ENCODE measurements around the gene HRK.

Gene HRK

DNA sequence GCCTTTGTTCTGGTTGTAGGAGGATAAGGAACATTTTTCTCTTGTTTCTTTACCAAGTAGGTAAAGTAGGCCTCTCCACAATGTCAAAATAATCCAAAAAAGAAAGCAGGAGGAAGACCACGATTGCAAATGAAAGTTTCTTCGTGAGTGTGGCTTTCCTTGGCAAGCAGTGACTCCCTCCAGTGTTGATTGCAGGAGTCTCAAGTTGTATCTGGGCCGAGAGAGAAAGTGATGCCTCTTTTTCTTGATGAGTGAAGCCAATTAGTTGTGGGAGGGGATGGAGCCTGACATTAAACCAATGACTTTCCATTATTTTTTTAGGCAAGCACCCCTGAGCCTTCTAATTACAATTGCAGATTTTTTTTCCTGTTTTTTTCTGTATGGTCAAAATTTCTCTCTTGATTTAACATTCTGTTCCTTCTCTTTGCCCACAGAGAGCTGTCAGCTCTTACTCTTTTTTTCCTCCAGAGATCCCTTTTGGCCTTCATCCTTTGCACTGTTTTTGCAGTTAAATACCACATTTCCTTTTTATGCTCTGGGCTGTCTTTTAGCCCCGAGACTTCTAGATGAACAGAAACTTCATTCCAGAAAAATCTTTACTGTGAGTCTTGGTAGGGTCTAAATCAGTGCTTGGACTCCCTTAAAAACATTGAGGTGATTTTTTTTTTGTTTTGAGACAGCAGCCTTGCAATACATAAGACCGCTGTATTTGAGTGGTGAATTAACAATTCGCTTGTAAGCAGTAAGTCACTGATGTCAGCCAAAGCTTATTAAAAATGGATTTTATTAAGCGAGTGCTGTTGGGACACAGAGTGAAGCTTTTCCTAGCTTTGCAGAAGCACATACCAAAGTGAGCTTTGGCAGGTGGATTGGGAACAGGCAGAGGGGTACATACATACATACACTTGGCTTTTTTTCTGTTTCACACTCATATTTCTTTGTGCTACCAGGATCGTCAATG lies 45.3 kb upstream of the HRK start:
- H3K4me1 ChIP-seq (ENCODE audit: low read length), result peaks cover 12% of the 10 kb centered on the region
- peaks cover 29% of the 10 kb centered on the region for H4K20me1 ChIP-seq (ENCODE audit: insufficient read depth, low read length)
- no peak overlapping the region for H3K9ac ChIP-seq (ENCODE audit: low read length)
- no peaks in the 10 kb centered on the region for H3K9me3 ChIP-seq (ENCODE audit: insufficient read depth, low read length)
- H3K27me3 ChIP-seq (ENCODE audit: low read depth, low read length), result no peaks in the 10 kb centered on the region
- no peak overlapping the region for H3K4me3 ChIP-seq (ENCODE audit: low read length)
- H2AFZ ChIP-seq (ENCODE audit: low read depth, low read length), result no peak overlapping the region
- H3K27ac ChIP-seq (ENCODE audit: low read length), result no peak overlapping the region
- peaks cover 16% of the 10 kb centered on the region for H3K36me3 ChIP-seq (replicated peaks; ENCODE audit: low read depth, low read length)
- H3K79me2 ChIP-seq (ENCODE audit: low read length), result peaks cover 16% of the 10 kb centered on the region
- no peak for TF ChIP-seq EZH2phosphoT487 (IDR thresholded peaks at IDR 0.05; ENCODE audit: low read depth)
- TF ChIP-seq, protein P1, sequence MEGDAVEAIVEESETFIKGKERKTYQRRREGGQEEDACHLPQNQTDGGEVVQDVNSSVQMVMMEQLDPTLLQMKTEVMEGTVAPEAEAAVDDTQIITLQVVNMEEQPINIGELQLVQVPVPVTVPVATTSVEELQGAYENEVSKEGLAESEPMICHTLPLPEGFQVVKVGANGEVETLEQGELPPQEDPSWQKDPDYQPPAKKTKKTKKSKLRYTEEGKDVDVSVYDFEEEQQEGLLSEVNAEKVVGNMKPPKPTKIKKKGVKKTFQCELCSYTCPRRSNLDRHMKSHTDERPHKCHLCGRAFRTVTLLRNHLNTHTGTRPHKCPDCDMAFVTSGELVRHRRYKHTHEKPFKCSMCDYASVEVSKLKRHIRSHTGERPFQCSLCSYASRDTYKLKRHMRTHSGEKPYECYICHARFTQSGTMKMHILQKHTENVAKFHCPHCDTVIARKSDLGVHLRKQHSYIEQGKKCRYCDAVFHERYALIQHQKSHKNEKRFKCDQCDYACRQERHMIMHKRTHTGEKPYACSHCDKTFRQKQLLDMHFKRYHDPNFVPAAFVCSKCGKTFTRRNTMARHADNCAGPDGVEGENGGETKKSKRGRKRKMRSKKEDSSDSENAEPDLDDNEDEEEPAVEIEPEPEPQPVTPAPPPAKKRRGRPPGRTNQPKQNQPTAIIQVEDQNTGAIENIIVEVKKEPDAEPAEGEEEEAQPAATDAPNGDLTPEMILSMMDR (IDR thresholded peaks at IDR 0.05; ENCODE audit: low read depth, low read length), result no peak
- no peak overlapping the region for H3K4me2 ChIP-seq (ENCODE audit: low read length)

DNA sequence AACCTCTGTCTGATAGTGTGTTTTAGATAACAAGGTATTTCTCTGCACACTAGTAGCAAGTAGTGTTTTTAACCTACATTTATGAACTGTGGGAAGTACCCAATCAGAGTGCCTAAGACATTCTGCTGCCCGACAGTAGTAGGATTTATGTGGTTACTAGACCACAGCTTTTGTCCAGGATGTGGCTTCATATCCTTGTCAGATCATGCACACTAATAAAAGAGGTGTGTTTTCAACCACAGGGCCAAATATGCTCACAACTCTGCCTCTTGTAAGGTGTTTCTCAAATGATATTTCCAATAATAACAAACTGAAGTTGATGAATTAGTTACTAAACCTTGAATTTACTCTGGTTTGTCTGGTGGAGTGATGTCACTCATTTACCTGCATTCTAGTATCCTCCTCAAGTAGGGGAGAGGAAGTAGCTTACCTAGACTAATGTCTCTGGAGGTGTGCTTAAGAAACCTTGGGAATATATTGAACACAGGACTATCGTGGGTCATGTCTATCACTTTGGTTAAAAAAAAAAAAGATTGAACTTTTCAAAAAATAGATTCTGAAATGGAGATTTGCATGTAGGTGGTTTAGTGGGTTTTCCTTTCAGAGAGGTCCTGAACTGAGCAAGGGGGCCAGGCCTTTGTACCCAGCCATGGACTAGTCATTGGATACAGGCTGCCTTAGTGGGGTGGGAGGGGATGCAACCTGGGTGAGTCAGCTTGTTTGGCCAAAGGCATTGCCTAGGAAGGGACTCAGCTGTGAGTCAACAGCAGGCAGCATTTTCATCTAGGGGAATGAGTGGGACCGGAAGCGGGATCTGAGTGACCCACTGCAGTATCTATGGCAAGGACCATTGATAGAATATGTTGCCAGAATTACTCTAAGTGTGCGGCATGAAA lies 43.6 kb upstream of the HRK start:
- H3K4me1 ChIP-seq (ENCODE audit: low read length), result peaks cover 22% of the 10 kb centered on the region
- H3K79me2 ChIP-seq (ENCODE audit: low read length), result peaks cover 28% of the 10 kb centered on the region
- H3K27me3 ChIP-seq (ENCODE audit: low read depth, low read length), result no peaks in the 10 kb centered on the region
- TF ChIP-seq EZH2phosphoT487 (IDR thresholded peaks at IDR 0.05; ENCODE audit: low read depth), result no peak
- TF ChIP-seq, protein P1 (IDR thresholded peaks at IDR 0.05; ENCODE audit: low read depth, low read length), result no peak
- H4K20me1 ChIP-seq (ENCODE audit: insufficient read depth, low read length), result peaks cover 26% of the 10 kb centered on the region
- no peak overlapping the region for H3K9ac ChIP-seq (ENCODE audit: low read length)
- no peak overlapping the region for H2AFZ ChIP-seq (ENCODE audit: low read depth, low read length)
- no peaks in the 10 kb centered on the region for H3K9me3 ChIP-seq (ENCODE audit: insufficient read depth, low read length)
- H3K4me3 ChIP-seq (ENCODE audit: low read length), result no peak overlapping the region
- no peak overlapping the region for H3K27ac ChIP-seq (ENCODE audit: low read length)
- H3K4me2 ChIP-seq (ENCODE audit: low read length), result no peak overlapping the region
- H3K36me3 ChIP-seq (replicated peaks; ENCODE audit: low read depth, low read length), result peaks cover 15% of the 10 kb centered on the region

DNA sequence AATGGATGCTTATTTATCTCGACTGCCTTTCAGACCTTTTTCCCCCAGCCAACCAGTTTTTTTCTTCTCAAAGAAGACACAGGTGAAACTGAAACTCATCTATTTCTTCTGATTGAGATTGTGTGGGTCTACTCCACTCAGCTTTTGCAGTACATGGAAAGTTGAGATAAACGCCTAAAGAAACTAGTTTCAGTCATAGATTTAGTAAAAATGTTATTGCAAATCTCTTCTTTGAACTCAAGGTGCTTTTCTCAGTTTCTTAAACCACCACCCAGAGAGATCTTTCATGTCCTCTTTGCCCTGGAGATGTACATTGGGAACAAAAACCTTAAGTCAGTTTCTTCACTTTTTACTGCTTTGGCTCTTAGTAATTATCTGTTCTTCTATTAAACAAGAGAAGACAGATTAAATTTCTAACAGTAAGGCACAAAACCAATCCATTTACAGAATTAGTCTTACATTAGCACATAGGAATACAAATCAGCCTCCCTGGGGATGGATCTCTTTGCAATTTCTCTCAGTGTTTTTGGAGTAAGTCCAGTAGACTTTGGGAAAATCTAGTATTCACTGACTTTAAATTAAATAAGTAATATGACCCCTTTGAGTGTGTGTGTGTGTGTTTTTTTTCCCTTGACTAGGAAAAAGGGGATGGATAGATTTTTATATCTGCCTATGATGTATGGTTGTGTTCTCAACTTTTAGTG lies 41.1 kb upstream of the HRK start:
- Histone ChIP-seq H3K4me2 (ENCODE audit: low read length) (peak overlapping the region; percentile 24), H3K4me3 (ENCODE audit: low read length) (no peak overlapping the region), H4K20me1 (ENCODE audit: insufficient read depth, low read length) (peaks cover 37% of the 10 kb centered on the region), H3K36me3 (replicated peaks; ENCODE audit: low read depth, low read length) (peaks cover 12% of the 10 kb centered on the region), H3K9me3 (ENCODE audit: insufficient read depth, low read length) (no peaks in the 10 kb centered on the region), H3K4me1 (ENCODE audit: low read length) (peaks cover 31% of the 10 kb centered on the region), H3K79me2 (ENCODE audit: low read length) (peaks cover 39% of the 10 kb centered on the region), H3K9ac (ENCODE audit: low read length) (no peak overlapping the region), H3K27ac (ENCODE audit: low read length) (peak overlapping the region; percentile 35; the same call in 1 of the 2 replicates), H3K27me3 (ENCODE audit: low read depth, low read length) (no peaks in the 10 kb centered on the region), H2AFZ (ENCODE audit: low read depth, low read length) (no peak overlapping the region)
- TF ChIP-seq, protein P1 (IDR thresholded peaks at IDR 0.05; ENCODE audit: low read depth, low read length), result no peak
- no peak for TF ChIP-seq EZH2phosphoT487 (IDR thresholded peaks at IDR 0.05; ENCODE audit: low read depth)
